Measurements from ENCODE around the gene ZNF428.

ZNF428 gene

DNA sequence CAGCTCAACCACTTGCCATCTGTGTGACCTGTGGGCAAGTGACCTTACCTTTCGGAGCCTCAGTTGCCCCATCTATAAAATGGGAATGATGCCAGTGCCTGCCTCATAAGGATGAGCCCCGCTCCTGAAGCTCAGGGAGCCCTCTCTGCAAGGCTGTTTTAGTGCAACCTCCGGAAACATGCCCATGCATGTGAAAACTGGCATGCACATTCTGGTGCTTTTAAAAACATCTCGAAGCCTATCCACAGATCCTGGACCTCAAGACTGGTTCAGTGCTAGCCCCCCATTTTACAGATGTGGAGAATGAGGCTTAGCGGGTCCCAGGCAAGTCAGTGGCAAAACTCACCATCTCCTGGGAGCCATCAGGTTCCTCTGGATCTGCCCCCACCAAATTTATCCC, 14.6 kb upstream of the ZNF428 start:
- Histone ChIP-seq H3K27ac (ENCODE audit: insufficient read depth, low read length, poor library complexity, severe bottlenecking) (no peak overlapping the region), H3K4me3 (ENCODE audit: insufficient read depth, low read depth, low read length, poor library complexity, severe bottlenecking) (no peak overlapping the region), H3K36me3 (ENCODE audit: control insufficient read depth, insufficient read depth, low read length) (no peaks in the 10 kb centered on the region), H3K9me3 (ENCODE audit: control insufficient read depth, low read length) (no peaks in the 10 kb centered on the region), H3K27me3 (replicated peaks; ENCODE audit: control insufficient read depth, insufficient read depth, low read length, poor library complexity, severe bottlenecking) (peaks cover 2% of the 10 kb centered on the region), H3K4me1 (ENCODE audit: control insufficient read depth, insufficient read depth, low read length, poor library complexity, severe bottlenecking) (peaks cover 3% of the 10 kb centered on the region)
- DNase-seq = no peak

DNA sequence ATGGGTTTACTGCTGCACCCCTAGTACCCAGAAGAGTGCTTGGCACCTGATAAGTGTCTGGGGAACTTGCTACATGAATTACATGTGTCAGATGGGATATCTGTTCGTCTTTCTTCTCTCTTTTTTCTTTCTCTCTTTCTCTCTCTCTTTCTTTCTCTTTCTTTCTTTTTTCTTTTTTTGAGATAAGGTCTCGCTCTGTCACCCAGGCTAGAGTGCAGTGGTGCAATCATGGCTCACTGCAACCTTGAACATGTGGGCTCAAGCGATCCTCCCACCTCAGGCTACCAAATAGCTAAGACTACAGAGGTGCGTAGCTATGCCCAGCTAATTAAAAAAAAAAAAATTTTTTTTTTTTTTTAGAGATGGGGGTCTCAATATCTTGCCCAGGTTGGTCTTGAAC, 14.1 kb upstream of the ZNF428 start:
- Histone ChIP-seq H3K9me3 (ENCODE audit: control insufficient read depth, low read length) (no peaks in the 10 kb centered on the region), H3K36me3 (ENCODE audit: control insufficient read depth, insufficient read depth, low read length) (no peaks in the 10 kb centered on the region), H3K27me3 (replicated peaks; ENCODE audit: control insufficient read depth, insufficient read depth, low read length, poor library complexity, severe bottlenecking) (peaks cover 2% of the 10 kb centered on the region), H3K27ac (ENCODE audit: insufficient read depth, low read length, poor library complexity, severe bottlenecking) (no peak overlapping the region), H3K4me1 (ENCODE audit: control insufficient read depth, insufficient read depth, low read length, poor library complexity, severe bottlenecking) (no peaks in the 10 kb centered on the region), H3K4me3 (ENCODE audit: insufficient read depth, low read depth, low read length, poor library complexity, severe bottlenecking) (no peak overlapping the region)
- DNase-seq = no peak

DNA sequence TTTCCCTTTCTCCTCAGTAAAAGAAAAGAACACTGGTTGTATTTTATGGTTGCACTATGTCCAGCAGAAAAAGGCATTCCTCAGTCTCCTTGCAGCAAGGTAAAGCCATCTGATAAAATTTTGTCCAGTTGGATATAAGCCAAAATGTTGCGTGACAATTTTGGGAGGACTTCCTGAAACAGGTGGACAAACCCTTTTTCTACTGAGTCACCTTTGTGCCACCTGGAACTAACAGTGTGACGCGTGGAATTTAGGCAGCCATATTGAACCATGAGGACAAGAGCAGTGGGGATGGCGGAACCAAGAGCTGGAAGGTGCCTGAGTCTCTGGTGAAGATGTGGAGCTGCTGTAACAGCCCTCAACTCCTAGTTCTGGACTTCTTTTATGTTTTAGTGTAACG, 12.1 kb upstream of the ZNF428 start:
- Histone ChIP-seq H3K4me1 (ENCODE audit: control insufficient read depth, insufficient read depth, low read length, poor library complexity, severe bottlenecking) (no peaks in the 10 kb centered on the region), H3K27ac (ENCODE audit: insufficient read depth, low read length, poor library complexity, severe bottlenecking) (no peak overlapping the region), H3K9me3 (ENCODE audit: control insufficient read depth, low read length) (no peaks in the 10 kb centered on the region), H3K36me3 (ENCODE audit: control insufficient read depth, insufficient read depth, low read length) (no peaks in the 10 kb centered on the region), H3K4me3 (ENCODE audit: insufficient read depth, low read depth, low read length, poor library complexity, severe bottlenecking) (no peak overlapping the region), H3K27me3 (replicated peaks; ENCODE audit: control insufficient read depth, insufficient read depth, low read length, poor library complexity, severe bottlenecking) (no peaks in the 10 kb centered on the region)
- DNase-seq = no peak

DNA sequence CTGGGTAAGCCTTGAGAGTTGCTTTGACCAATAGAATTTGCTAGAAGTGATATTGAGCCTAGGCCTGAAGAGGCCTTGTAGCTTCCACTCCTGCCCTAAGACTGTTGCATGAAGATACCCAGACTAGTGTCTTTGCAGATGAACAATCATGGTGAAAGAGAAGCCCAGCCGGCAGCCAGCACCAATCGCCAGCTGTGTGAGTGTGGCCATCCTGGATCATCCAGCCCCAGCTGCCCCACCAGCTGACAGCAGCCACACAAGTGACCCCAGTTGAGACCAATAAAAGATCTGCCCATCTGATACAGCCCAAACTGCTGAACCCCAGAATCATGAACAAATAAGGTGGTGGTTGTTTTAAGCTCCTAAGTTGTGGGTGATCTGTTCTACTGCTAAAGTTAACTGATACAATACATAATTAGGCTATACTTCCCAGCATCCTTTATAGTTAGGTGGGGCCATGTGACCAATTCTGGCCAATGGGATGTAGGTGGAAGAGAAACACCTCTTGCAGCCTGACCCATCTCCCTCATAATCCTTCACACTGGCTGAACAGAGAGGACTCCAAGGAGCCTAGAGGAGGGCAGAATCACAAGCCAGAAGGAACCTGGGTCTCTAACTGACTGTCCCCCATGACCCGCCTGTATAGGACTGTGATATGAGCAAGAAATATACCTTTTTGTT, 9.4 kb upstream of the ZNF428 start:
- Histone ChIP-seq H3K27ac (ENCODE audit: insufficient read depth, low read length, poor library complexity, severe bottlenecking) (no peak overlapping the region), H3K36me3 (ENCODE audit: control insufficient read depth, insufficient read depth, low read length) (no peaks in the 10 kb centered on the region), H3K9me3 (ENCODE audit: control insufficient read depth, low read length) (no peaks in the 10 kb centered on the region), H3K27me3 (replicated peaks; ENCODE audit: control insufficient read depth, insufficient read depth, low read length, poor library complexity, severe bottlenecking) (no peaks in the 10 kb centered on the region), H3K4me1 (ENCODE audit: control insufficient read depth, insufficient read depth, low read length, poor library complexity, severe bottlenecking) (peaks cover 5% of the 10 kb centered on the region), H3K4me3 (ENCODE audit: insufficient read depth, low read depth, low read length, poor library complexity, severe bottlenecking) (no peak overlapping the region)
- DNase-seq = no peak

DNA sequence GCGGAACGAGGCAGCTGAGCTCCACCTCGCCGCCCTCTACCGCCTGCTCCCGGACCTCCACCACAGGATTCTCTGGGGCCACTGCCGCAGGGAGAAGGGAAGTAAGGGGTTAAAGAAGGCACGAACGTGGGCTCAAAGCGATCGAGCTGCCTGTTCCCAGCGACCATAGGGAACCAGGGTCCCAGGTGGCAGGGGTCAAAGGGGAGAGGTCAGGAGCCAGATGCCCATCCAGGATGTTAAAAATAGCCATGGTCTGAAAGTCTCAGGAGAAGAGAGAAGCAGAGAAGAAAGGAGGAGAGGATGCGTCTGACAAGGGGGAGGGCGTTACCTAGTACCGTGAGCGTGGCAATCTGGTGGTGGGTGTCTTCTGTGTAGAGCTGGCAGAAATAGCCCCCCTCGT, 7.4 kb upstream of the ZNF428 start:
- no peak overlapping the region for H3K27ac ChIP-seq (ENCODE audit: insufficient read depth, low read length, poor library complexity, severe bottlenecking)
- H3K4me3 ChIP-seq (ENCODE audit: insufficient read depth, low read depth, low read length, poor library complexity, severe bottlenecking) = no peak overlapping the region
- no peak for DNase-seq
- H3K27me3 ChIP-seq (replicated peaks; ENCODE audit: control insufficient read depth, insufficient read depth, low read length, poor library complexity, severe bottlenecking) = no peaks in the 10 kb centered on the region
- no peaks in the 10 kb centered on the region for H3K9me3 ChIP-seq (ENCODE audit: control insufficient read depth, low read length)
- H3K4me1 ChIP-seq (ENCODE audit: control insufficient read depth, insufficient read depth, low read length, poor library complexity, severe bottlenecking) = peaks cover 5% of the 10 kb centered on the region
- no peaks in the 10 kb centered on the region for H3K36me3 ChIP-seq (ENCODE audit: control insufficient read depth, insufficient read depth, low read length)

DNA sequence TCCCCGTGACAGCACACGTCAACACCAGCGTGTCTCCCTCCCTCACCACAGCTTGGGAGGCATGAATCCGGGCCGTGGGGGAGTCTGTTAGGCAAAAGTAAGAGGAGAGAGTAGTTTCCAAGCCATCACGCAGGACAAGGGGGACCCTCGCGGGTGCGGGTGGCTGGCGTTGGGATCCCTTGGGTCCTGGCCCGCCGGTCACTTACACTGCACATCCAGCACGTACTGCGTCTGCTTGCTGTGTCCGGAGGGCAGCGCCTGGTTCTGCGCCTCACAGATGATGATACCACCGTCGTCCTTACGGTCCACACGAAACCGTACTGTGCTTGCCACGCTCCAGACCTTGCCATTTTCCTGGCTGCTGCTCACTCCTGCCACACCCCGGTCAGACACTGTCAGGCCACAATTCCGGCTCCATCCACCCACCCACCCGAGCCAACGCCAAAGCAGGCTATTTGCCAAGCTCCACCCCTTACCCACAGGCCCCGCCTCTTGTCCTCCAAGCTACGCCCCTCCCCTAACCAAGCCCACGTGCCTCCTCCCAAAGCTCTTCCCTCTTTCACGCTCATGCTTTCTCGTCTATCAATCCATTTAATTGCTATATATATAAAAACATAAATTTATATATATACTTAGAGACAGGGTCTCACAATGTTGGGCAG, 6.6 kb upstream of the ZNF428 start:
- Histone ChIP-seq H3K4me3 (ENCODE audit: insufficient read depth, low read depth, low read length, poor library complexity, severe bottlenecking) (no peak overlapping the region), H3K9me3 (ENCODE audit: control insufficient read depth, low read length) (no peaks in the 10 kb centered on the region), H3K36me3 (ENCODE audit: control insufficient read depth, insufficient read depth, low read length) (no peaks in the 10 kb centered on the region), H3K27ac (ENCODE audit: insufficient read depth, low read length, poor library complexity, severe bottlenecking) (no peak overlapping the region), H3K4me1 (ENCODE audit: control insufficient read depth, insufficient read depth, low read length, poor library complexity, severe bottlenecking) (peaks cover 5% of the 10 kb centered on the region), H3K27me3 (replicated peaks; ENCODE audit: control insufficient read depth, insufficient read depth, low read length, poor library complexity, severe bottlenecking) (no peaks in the 10 kb centered on the region)
- no peak for DNase-seq

DNA sequence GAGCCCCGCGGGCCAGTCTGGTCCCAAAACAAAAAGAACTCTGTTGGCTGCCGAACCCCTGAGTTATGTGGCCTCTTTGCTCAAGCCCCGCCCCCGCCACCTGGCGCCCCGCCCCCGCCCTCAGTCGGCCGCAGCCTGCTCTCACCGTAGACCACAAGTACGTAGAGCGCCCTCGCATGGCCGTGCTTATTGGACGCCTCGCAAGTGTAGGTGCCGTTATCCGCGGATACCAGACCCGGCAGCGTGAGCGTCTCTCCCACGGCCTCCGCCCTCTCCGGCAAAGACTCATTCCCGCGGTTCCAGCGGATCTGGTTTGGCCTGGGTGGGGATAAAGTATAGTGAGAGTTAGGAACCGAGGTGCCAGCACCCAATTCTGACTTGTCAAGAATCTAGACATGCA, 5.5 kb upstream of the ZNF428 start:
- Histone ChIP-seq H3K27me3 (replicated peaks; ENCODE audit: control insufficient read depth, insufficient read depth, low read length, poor library complexity, severe bottlenecking) (no peaks in the 10 kb centered on the region), H3K36me3 (ENCODE audit: control insufficient read depth, insufficient read depth, low read length) (no peaks in the 10 kb centered on the region), H3K4me1 (ENCODE audit: control insufficient read depth, insufficient read depth, low read length, poor library complexity, severe bottlenecking) (peaks cover 14% of the 10 kb centered on the region), H3K9me3 (ENCODE audit: control insufficient read depth, low read length) (no peaks in the 10 kb centered on the region), H3K4me3 (ENCODE audit: insufficient read depth, low read depth, low read length, poor library complexity, severe bottlenecking) (no peak overlapping the region), H3K27ac (ENCODE audit: insufficient read depth, low read length, poor library complexity, severe bottlenecking) (no peak overlapping the region)
- DNase-seq = peak; percentile 73 to 80 (median 75)

DNA sequence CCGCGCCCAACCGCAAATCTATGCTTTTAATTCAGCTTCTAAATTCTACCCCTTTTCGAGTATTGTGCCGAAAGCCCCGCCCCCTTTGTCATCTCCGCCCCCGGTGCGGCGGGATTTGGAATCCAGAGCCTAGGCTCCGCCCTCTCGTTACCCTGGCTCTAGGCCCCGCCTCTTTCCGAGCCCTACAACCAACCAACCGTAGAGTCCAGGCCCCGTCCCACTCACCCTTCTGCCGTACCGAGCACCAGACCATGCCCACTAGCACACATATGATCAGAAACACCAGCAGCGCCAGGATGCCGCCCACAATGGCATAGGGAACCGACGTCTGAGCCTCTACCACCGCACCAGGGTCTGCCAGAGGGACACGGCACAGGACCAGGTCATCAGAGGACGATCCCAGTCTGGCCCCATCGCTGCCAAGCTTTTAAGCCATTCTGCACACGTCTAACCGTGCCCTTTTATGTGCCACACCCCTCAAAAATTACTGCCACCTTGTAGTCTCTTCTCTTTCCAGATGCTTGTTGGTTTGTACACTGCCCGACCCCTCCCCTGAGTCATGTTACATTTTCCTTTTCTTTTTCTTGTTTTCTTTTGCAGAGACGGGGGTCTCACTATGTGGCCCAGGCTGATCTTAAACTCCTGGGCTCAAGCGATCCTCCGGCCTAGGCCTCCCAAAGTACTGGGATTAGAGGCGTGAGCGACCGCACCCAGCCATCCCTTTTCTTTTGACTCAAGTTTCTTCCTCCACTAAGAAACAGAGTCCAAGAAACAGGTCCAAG, 4.7 kb upstream of the ZNF428 start:
- Histone ChIP-seq H3K27me3 (replicated peaks; ENCODE audit: control insufficient read depth, insufficient read depth, low read length, poor library complexity, severe bottlenecking) (no peaks in the 10 kb centered on the region), H3K36me3 (ENCODE audit: control insufficient read depth, insufficient read depth, low read length) (no peaks in the 10 kb centered on the region), H3K9me3 (ENCODE audit: control insufficient read depth, low read length) (no peaks in the 10 kb centered on the region), H3K4me3 (ENCODE audit: insufficient read depth, low read depth, low read length, poor library complexity, severe bottlenecking) (no peak overlapping the region), H3K27ac (ENCODE audit: insufficient read depth, low read length, poor library complexity, severe bottlenecking) (no peak overlapping the region), H3K4me1 (ENCODE audit: control insufficient read depth, insufficient read depth, low read length, poor library complexity, severe bottlenecking) (peaks cover 15% of the 10 kb centered on the region)
- DNase-seq = no peak

DNA sequence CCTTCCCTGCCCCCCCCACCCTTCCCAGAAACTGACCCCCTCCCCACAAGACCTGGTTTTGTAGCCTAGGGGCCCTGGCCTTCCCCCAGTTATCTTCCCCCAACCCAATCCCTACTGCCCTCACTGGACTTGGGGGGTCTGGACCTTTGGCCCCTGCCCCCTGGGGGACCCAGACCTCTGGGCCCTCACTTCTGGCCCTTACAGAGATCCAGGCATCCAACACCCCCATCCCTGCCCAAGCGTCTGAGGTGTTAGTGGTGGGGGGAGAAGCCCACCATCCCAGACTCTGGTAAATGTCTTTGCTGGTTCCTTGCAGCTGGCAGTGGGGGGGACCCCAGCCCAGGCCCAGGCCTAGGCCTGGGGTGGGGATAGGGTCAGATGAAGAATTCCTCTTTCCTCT, 3.5 kb upstream of the ZNF428 start:
- H3K4me1 ChIP-seq (ENCODE audit: control insufficient read depth, insufficient read depth, low read length, poor library complexity, severe bottlenecking) = peaks cover 25% of the 10 kb centered on the region
- no peaks in the 10 kb centered on the region for H3K27me3 ChIP-seq (replicated peaks; ENCODE audit: control insufficient read depth, insufficient read depth, low read length, poor library complexity, severe bottlenecking)
- no peaks in the 10 kb centered on the region for H3K9me3 ChIP-seq (ENCODE audit: control insufficient read depth, low read length)
- H3K36me3 ChIP-seq (ENCODE audit: control insufficient read depth, insufficient read depth, low read length) = no peaks in the 10 kb centered on the region
- H3K27ac ChIP-seq (ENCODE audit: insufficient read depth, low read length, poor library complexity, severe bottlenecking) = no peak overlapping the region
- H3K4me3 ChIP-seq (ENCODE audit: insufficient read depth, low read depth, low read length, poor library complexity, severe bottlenecking) = no peak overlapping the region
- no peak for DNase-seq

DNA sequence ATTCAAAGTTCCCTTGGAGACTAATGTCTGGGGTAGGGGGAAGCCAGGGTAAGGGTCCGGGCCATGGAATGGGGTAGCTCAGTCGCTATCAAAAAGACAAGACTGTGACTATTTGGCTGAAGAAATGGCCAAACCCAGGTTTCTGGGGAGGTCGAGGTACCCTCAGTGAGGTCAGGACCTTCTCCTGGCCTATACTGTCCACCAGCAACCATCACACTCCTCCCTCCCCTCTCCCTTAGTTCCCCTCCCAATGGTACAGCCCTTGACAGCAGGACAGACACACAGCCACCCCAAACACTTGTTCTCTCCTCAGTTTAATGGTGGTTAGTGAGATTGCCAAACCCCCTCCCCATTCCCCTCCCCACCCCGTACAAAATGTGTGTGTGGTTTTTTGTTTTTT, 2.6 kb upstream of the ZNF428 start:
- Histone ChIP-seq H3K27ac (ENCODE audit: insufficient read depth, low read length, poor library complexity, severe bottlenecking) (no peak overlapping the region), H3K9me3 (ENCODE audit: control insufficient read depth, low read length) (no peaks in the 10 kb centered on the region), H3K27me3 (replicated peaks; ENCODE audit: control insufficient read depth, insufficient read depth, low read length, poor library complexity, severe bottlenecking) (no peaks in the 10 kb centered on the region), H3K4me1 (ENCODE audit: control insufficient read depth, insufficient read depth, low read length, poor library complexity, severe bottlenecking) (peaks cover 25% of the 10 kb centered on the region), H3K4me3 (ENCODE audit: insufficient read depth, low read depth, low read length, poor library complexity, severe bottlenecking) (no peak overlapping the region), H3K36me3 (ENCODE audit: control insufficient read depth, insufficient read depth, low read length) (no peaks in the 10 kb centered on the region)
- DNase-seq = no peak
